ENCODE data around the gene SMAD7. TPM values are rescaled to one million over a fixed set of nuclear protein-coding genes. Genes with fewer than 3 reads are reported as not detected.

SMAD7 gene
- total RNA-seq, 2 experiments from 2014 or later, result 13.6 to 14.4 TPM

- intact Hi-C loops (cut with micrococcal nuclease), result loop anchor here (2.0 kb wide), 1 partner anchor 176 kb away; no protein-coding TSS in a partner anchor
- DNase-seq, result no peak
- Mint-ChIP-seq H3K4me3 (peak overlapping the region; percentile 81), H3K27me3 (no peaks in the 10 kb centered on the region), H3K4me1 (ENCODE audit: low read depth) (peaks cover 18% of the 10 kb centered on the region), H3K36me3 (peaks cover 4% of the 10 kb centered on the region), H3K9me3 (no peaks in the 10 kb centered on the region), H3K27ac (no peak overlapping the region)
- POLR2A ChIA-PET, result interaction anchor here (0.9 to 4.0 kb wide), 5 partner anchors 20 to 119 kb away, joined by 3 to 24 read pairs (median 6); no protein-coding TSS in a partner anchor
- CTCF ChIA-PET, result interaction anchor here (1.0 to 2.1 kb wide), 4 partner anchors 12 to 175 kb away, joined by 3 to 7 read pairs (median 4); no protein-coding TSS in a partner anchor
These were observed 2.4 kb upstream of the SMAD7 start for GRCh38 chr18:48953104-48953706.

- DNase-seq, result peak; percentile 58
- ChIA-PET CTCF (interaction anchor here (1.0 to 2.1 kb wide), 5 partner anchors 11 to 226 kb away, joined by 3 to 7 read pairs (median 4); no protein-coding TSS in a partner anchor), POLR2A (interaction anchor here (0.6 to 4.0 kb wide), 13 partner anchors 12 to 324 kb away, joined by 3 to 24 read pairs (median 4); no protein-coding TSS in a partner anchor)
- intact Hi-C loops (cut with micrococcal nuclease), result loop anchor here (1.0 to 2.0 kb wide), 2 partner anchors 84 to 176 kb away; no protein-coding TSS in a partner anchor
- H3K27ac Mint-ChIP-seq, result peak overlapping the region; percentile 76
- peaks cover 10% of the 10 kb centered on the region for H3K36me3 Mint-ChIP-seq
- no peaks in the 10 kb centered on the region for H3K27me3 Mint-ChIP-seq
- peak overlapping the region; percentile 81 for H3K4me3 Mint-ChIP-seq
- peaks cover 25% of the 10 kb centered on the region for H3K4me1 Mint-ChIP-seq (ENCODE audit: low read depth)
- no peaks in the 10 kb centered on the region for H3K9me3 Mint-ChIP-seq
These were observed 1.7 kb upstream of the SMAD7 start for GRCh38 chr18:48952287-48953103.

- H3K9me3 Mint-ChIP-seq, result no peaks in the 10 kb centered on the region
- peaks cover 16% of the 10 kb centered on the region for H3K36me3 Mint-ChIP-seq
- H3K27me3 Mint-ChIP-seq, result no peaks in the 10 kb centered on the region
- CTCF ChIA-PET, result interaction anchor here (0.7 to 2.1 kb wide), 5 partner anchors 10 to 227 kb away, joined by 3 to 7 read pairs (median 4); no protein-coding TSS in a partner anchor
- POLR2A ChIA-PET, result interaction anchor here (0.6 to 4.0 kb wide), 13 partner anchors 11 to 325 kb away, joined by 3 to 24 read pairs (median 4); no protein-coding TSS in a partner anchor
- H3K27ac Mint-ChIP-seq, result peak overlapping the region; percentile 76
- peak; percentile 82 for DNase-seq
- intact Hi-C loops (cut with micrococcal nuclease), result loop anchor here (1.0 to 2.0 kb wide), 3 partner anchors 83 to 175 kb away; no protein-coding TSS in a partner anchor
- peaks cover 32% of the 10 kb centered on the region for H3K4me1 Mint-ChIP-seq (ENCODE audit: low read depth)
- peak overlapping the region; percentile 85 for H3K4me3 Mint-ChIP-seq
These were observed 902 bp upstream of the SMAD7 start for GRCh38 chr18:48951448-48952286.

- peak; percentile 50 for DNase-seq
- Mint-ChIP-seq H3K4me1 (ENCODE audit: low read depth) (peaks cover 35% of the 10 kb centered on the region), H3K4me3 (peak overlapping the region; percentile 91), H3K27ac (peak overlapping the region; percentile 80), H3K36me3 (peaks cover 27% of the 10 kb centered on the region), H3K9me3 (no peaks in the 10 kb centered on the region), H3K27me3 (no peaks in the 10 kb centered on the region)
- ChIA-PET POLR2A (interaction anchor here (1.2 kb wide), 2 partner anchors 9 to 18 kb away, joined by 4 to 7 read pairs; no protein-coding TSS in a partner anchor), CTCF (interaction anchor here (0.8 to 1.0 kb wide), 3 partner anchors 9 to 81 kb away, joined by 3 to 5 read pairs (median 3); no protein-coding TSS in a partner anchor)
- intact Hi-C loops (cut with micrococcal nuclease), result loop anchor here (1.0 to 10.0 kb wide), 5 partner anchors 10 to 865 kb away; partner anchors contain the start of genes ACAA2 and C18orf32
These were observed 894 bp downstream of the SMAD7 start for GRCh38 chr18:48949606-48950535.

- DNase-seq, result peak; percentile 56
- CTCF ChIA-PET, result interaction anchor here (1.0 to 2.7 kb wide), 4 partner anchors 8 to 172 kb away, joined by 3 to 13 read pairs (median 4); no protein-coding TSS in a partner anchor
- H3K27ac Mint-ChIP-seq, result peak overlapping the region; percentile 48
- peaks cover 40% of the 10 kb centered on the region for H3K4me1 Mint-ChIP-seq (ENCODE audit: low read depth)
- POLR2A ChIA-PET, result interaction anchor here (1.1 to 1.2 kb wide), 3 partner anchors 9 to 17 kb away, joined by 4 to 7 read pairs (median 4); no protein-coding TSS in a partner anchor
- H3K4me3 Mint-ChIP-seq, result peak overlapping the region; percentile 88
- no peaks in the 10 kb centered on the region for H3K27me3 Mint-ChIP-seq
- peaks cover 27% of the 10 kb centered on the region for H3K36me3 Mint-ChIP-seq
- intact Hi-C loops (cut with micrococcal nuclease), result loop anchor here (1.0 to 10.0 kb wide), 5 partner anchors 9 to 866 kb away; partner anchors contain the start of genes ACAA2 and C18orf32
- no peaks in the 10 kb centered on the region for H3K9me3 Mint-ChIP-seq
These were observed 1.6 kb downstream of the SMAD7 start for GRCh38 chr18:48949050-48949605.

GRCh38 chr18:48948112-48949049, 2.4 kb downstream of the SMAD7 start:
- Mint-ChIP-seq H3K9me3 (no peaks in the 10 kb centered on the region), H3K36me3 (peaks cover 29% of the 10 kb centered on the region), H3K27me3 (no peaks in the 10 kb centered on the region), H3K4me1 (ENCODE audit: low read depth) (peaks cover 46% of the 10 kb centered on the region), H3K27ac (no peak overlapping the region), H3K4me3 (peak overlapping the region; percentile 88)
- ChIA-PET CTCF (interaction anchor here (1.6 to 2.7 kb wide), 3 partner anchors 17 to 171 kb away, joined by 4 to 13 read pairs (median 6); no protein-coding TSS in a partner anchor), POLR2A (interaction anchor here (1.1 kb wide), 1 partner anchor 16 kb away, joined by 4 read pairs; no protein-coding TSS in a partner anchor)
- intact Hi-C loops (cut with micrococcal nuclease), result loop anchor here (1.0 to 10.0 kb wide), 5 partner anchors 8 to 866 kb away; partner anchors contain the start of genes ACAA2 and C18orf32
- peak; percentile 51 for DNase-seq

- H3K27ac Mint-ChIP-seq, result no peak overlapping the region
These were observed 3.2 kb downstream of the SMAD7 start for GRCh38 chr18:48947560-48947959.

GRCh38 chr18:48947092-48947491, 3.7 kb downstream of the SMAD7 start:
- CTCF ChIA-PET, result interaction anchor here (1.1 to 2.7 kb wide), 3 partner anchors 15 to 170 kb away, joined by 3 to 13 read pairs (median 6); no protein-coding TSS in a partner anchor
- intact Hi-C loops (cut with micrococcal nuclease), result loop anchor here (10.0 kb wide), 2 partner anchors 538 to 868 kb away; partner anchors contain the start of genes ACAA2 and C18orf32
- Mint-ChIP-seq H3K36me3 (peaks cover 34% of the 10 kb centered on the region), H3K4me3 (peak overlapping the region; percentile 88), H3K9me3 (no peaks in the 10 kb centered on the region), H3K4me1 (ENCODE audit: low read depth) (peaks cover 59% of the 10 kb centered on the region), H3K27me3 (no peaks in the 10 kb centered on the region), H3K27ac (no peak overlapping the region)
- POLR2A ChIA-PET, result interaction anchor here (0.7 kb wide), 1 partner anchor 636 kb away, joined by 3 read pairs; no protein-coding TSS in a partner anchor
- DNase-seq, result no peak

More at GRCh38 chr18:48947560-48947959, 3.2 kb downstream of the SMAD7 start:
- Mint-ChIP-seq H3K4me1 (ENCODE audit: low read depth) (peaks cover 55% of the 10 kb centered on the region), H3K4me3 (peak overlapping the region; percentile 88), H3K9me3 (no peaks in the 10 kb centered on the region), H3K27me3 (no peaks in the 10 kb centered on the region), H3K36me3 (peaks cover 30% of the 10 kb centered on the region)
- CTCF ChIA-PET, result interaction anchor here (1.1 to 2.7 kb wide), 4 partner anchors 16 to 170 kb away, joined by 3 to 13 read pairs (median 5); no protein-coding TSS in a partner anchor
- intact Hi-C loops (cut with micrococcal nuclease), result loop anchor here (10.0 kb wide), 2 partner anchors 537 to 867 kb away; partner anchors contain the start of genes ACAA2 and C18orf32
- DNase-seq, result no peak
- POLR2A ChIA-PET, result interaction anchor here (0.7 kb wide), 1 partner anchor 636 kb away, joined by 3 read pairs; no protein-coding TSS in a partner anchor

All from activated CD4-positive, alpha-beta memory T cell treated with anti-CD3 and anti-CD28 coated beads for 36 hours (primary cell).